ENCODE results near the gene PAPPA2.

Gene PAPPA2

DNA sequence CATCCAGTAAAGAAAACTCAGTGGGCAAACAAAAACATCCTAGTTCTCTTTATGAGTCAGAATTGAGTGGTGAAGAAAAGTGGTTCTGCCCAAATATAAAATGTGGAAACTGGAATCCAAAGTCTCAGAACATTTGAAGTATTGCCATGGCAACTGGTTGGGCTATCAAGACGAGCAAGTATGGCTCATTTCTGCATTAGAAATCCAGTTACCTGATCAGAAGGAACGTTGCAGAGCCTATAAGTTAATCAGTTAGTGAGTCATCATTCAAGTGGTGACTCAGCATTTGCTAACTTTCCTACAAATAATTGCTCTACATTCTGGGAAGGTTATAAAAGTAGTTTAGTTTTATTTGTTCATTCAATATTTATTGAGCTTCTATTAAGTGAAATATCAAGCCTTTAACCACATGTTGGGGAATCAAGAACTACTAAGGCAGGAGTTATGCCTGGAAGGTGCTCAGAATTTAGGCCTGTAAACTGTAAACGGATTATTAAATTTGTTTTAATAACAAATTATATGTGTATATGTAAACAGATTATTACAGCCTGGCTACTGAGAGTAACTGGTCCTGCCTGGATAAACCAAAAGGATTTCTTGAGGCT is 104.3 kb downstream of the PAPPA2 start:
- no peak overlapping the region for H2BK120ac ChIP-seq (ENCODE audit: insufficient read depth, low read length, poor library complexity)
- H4K12ac ChIP-seq (ENCODE audit: low read depth, low read length) = no peak overlapping the region
- no peak overlapping the region for H3K4me2 ChIP-seq (ENCODE audit: low read length)
- no peak overlapping the region for H3K14ac ChIP-seq (ENCODE audit: low read length)
- peak in 1 of 2 donors; percentile 66 for DNase-seq
- H3K9me3 ChIP-seq (ENCODE audit: insufficient read depth, low read depth, low read length) = peaks cover 2% of the 10 kb centered on the region
- no peaks in the 10 kb centered on the region for H3K27me3 ChIP-seq (ENCODE audit: insufficient read depth, low read length)
- H3K36me3 ChIP-seq (ENCODE audit: control insufficient read depth in 1 of 2, insufficient read depth in 2 of 2, low read length in 2 of 2) = peaks cover 0 to 3% of the 10 kb centered on the region in 2 experiments
- no peak overlapping the region for H3K9ac ChIP-seq (ENCODE audit: low read length)
- H2BK5ac ChIP-seq (ENCODE audit: low read depth, low read length, poor library complexity) = no peak overlapping the region
- H2BK12ac ChIP-seq (ENCODE audit: low read length) = no peak overlapping the region
- H4K91ac ChIP-seq (ENCODE audit: low read depth, low read length) = no peak overlapping the region
- H3K23ac ChIP-seq (ENCODE audit: low read length) = no peak overlapping the region
- H3K4me1 ChIP-seq (ENCODE audit: control insufficient read depth in 1 of 2, insufficient read depth in 2 of 2, low read length in 2 of 2) = peaks cover 14 to 15% of the 10 kb centered on the region in 2 experiments
- no peak overlapping the region for H3K18ac ChIP-seq (ENCODE audit: low read length)
- H3K4ac ChIP-seq (ENCODE audit: low read depth, low read length) = no peak overlapping the region
- WGBS (ENCODE audit: extremely low coverage, insufficient coverage, insufficient read length) = no CpG with 5 or more reads among the region's 3 CpGs
- no peak overlapping the region for H2AFZ ChIP-seq (ENCODE audit: insufficient read depth, low read length, poor library complexity)
- peaks cover 2% of the 10 kb centered on the region for H3K79me2 ChIP-seq (ENCODE audit: control insufficient read depth, insufficient read depth, low read length, poor library complexity)
- no peak overlapping the region for H3K27ac ChIP-seq (ENCODE audit: low read depth, low read length)
- H4K8ac ChIP-seq (ENCODE audit: low read depth, low read length) = no peak overlapping the region
- H3K79me1 ChIP-seq (ENCODE audit: low read length) = peaks cover 7% of the 10 kb centered on the region
- no peak overlapping the region for H3K4me3 ChIP-seq (ENCODE audit: low read depth, low read length)
- no peak overlapping the region for H2AK5ac ChIP-seq (ENCODE audit: low read length)

DNA sequence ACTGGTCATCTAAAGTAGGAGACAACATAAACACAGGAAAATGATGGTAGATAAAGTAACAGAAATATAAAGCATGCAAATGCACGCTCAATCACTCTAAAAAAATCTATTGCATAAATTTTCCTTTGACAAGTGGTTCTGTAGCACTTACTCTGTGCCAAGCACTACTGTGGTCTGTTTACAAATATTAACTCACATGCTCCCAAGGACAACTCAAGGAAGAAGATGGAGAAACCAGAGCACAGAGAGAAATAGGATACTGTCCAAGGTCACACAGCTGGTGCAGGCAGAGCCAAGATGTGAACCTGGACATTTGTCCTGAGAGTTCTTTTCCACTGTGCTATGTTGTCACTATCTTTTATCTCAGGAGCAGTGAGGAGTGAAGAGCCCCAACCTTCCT is 105.2 kb downstream of the PAPPA2 start:
- Histone ChIP-seq H4K8ac (ENCODE audit: low read depth, low read length) (no peak overlapping the region), H3K9ac (ENCODE audit: low read length) (no peak overlapping the region), H4K91ac (ENCODE audit: low read depth, low read length) (no peak overlapping the region), H4K12ac (ENCODE audit: low read depth, low read length) (no peak overlapping the region), H3K4me1 (ENCODE audit: control insufficient read depth in 1 of 2, insufficient read depth in 2 of 2, low read length in 2 of 2) (peaks cover 14 to 15% of the 10 kb centered on the region in 2 experiments), H3K4ac (ENCODE audit: low read depth, low read length) (no peak overlapping the region), H3K4me2 (ENCODE audit: low read length) (no peak overlapping the region), H3K18ac (ENCODE audit: low read length) (no peak overlapping the region), H3K36me3 (ENCODE audit: control insufficient read depth in 1 of 2, insufficient read depth in 2 of 2, low read length in 2 of 2) (peaks cover 0 to 3% of the 10 kb centered on the region in 2 experiments), H2BK120ac (ENCODE audit: insufficient read depth, low read length, poor library complexity) (no peak overlapping the region), H3K4me3 (ENCODE audit: low read depth, low read length) (no peak overlapping the region), H2BK12ac (ENCODE audit: low read length) (no peak overlapping the region), H2AFZ (ENCODE audit: insufficient read depth, low read length, poor library complexity) (no peak overlapping the region), H3K27me3 (ENCODE audit: insufficient read depth, low read length) (no peaks in the 10 kb centered on the region), H2BK5ac (ENCODE audit: low read depth, low read length, poor library complexity) (no peak overlapping the region), H3K27ac (ENCODE audit: low read depth, low read length) (no peak overlapping the region), H2AK5ac (ENCODE audit: low read length) (no peak overlapping the region), H3K79me1 (ENCODE audit: low read length) (peaks cover 7% of the 10 kb centered on the region), H3K9me3 (ENCODE audit: insufficient read depth, low read depth, low read length) (no peaks in the 10 kb centered on the region), H3K23ac (ENCODE audit: low read length) (no peak overlapping the region), H3K14ac (ENCODE audit: low read length) (no peak overlapping the region), H3K79me2 (ENCODE audit: control insufficient read depth, insufficient read depth, low read length, poor library complexity) (peaks cover 2% of the 10 kb centered on the region)
- no CpG with 5 or more reads among the region's 1 CpG for WGBS (ENCODE audit: extremely low coverage, insufficient coverage, insufficient read length)
- DNase-seq = no peak

- Histone ChIP-seq H3K23ac (ENCODE audit: low read length) (no peak overlapping the region), H3K4me2 (ENCODE audit: low read length) (no peak overlapping the region), H3K9ac (ENCODE audit: low read length) (no peak overlapping the region), H3K79me1 (ENCODE audit: low read length) (peaks cover 12% of the 10 kb centered on the region), H3K18ac (ENCODE audit: low read length) (no peak overlapping the region), H2AK5ac (ENCODE audit: low read length) (no peak overlapping the region), H2BK120ac (ENCODE audit: insufficient read depth, low read length, poor library complexity) (peak overlapping the region; percentile 31), H3K27ac (ENCODE audit: low read depth, low read length) (no peak overlapping the region), H4K12ac (ENCODE audit: low read depth, low read length) (no peak overlapping the region), H3K9me3 (ENCODE audit: insufficient read depth, low read depth, low read length) (no peaks in the 10 kb centered on the region), H4K91ac (ENCODE audit: low read depth, low read length) (peak overlapping the region; percentile 59), H2BK5ac (ENCODE audit: low read depth, low read length, poor library complexity) (peak overlapping the region; percentile 33), H3K36me3 (ENCODE audit: control insufficient read depth in 1 of 2, insufficient read depth in 2 of 2, low read length in 2 of 2) (no peaks in the 10 kb centered on the region), H3K4me1 (ENCODE audit: control insufficient read depth in 1 of 2, insufficient read depth in 2 of 2, low read length in 2 of 2) (peaks cover 10 to 19% of the 10 kb centered on the region in 2 experiments), H2AFZ (ENCODE audit: insufficient read depth, low read length, poor library complexity) (no peak overlapping the region), H3K79me2 (ENCODE audit: control insufficient read depth, insufficient read depth, low read length, poor library complexity) (peaks cover 3% of the 10 kb centered on the region), H3K4me3 (ENCODE audit: low read depth, low read length) (no peak overlapping the region), H3K27me3 (ENCODE audit: insufficient read depth, low read length) (no peaks in the 10 kb centered on the region), H3K4ac (ENCODE audit: low read depth, low read length) (peak overlapping the region; percentile 12), H3K14ac (ENCODE audit: low read length) (no peak overlapping the region), H4K8ac (ENCODE audit: low read depth, low read length) (peak overlapping the region; percentile 26), H2BK12ac (ENCODE audit: low read length) (no peak overlapping the region)
- DNase-seq = peak; percentile 58 to 90
- WGBS (ENCODE audit: extremely low coverage, insufficient coverage, insufficient read length) = no CpG with 5 or more reads among the region's 2 CpGs
Measured at GRCh38 chr1:176574756-176575155, 111.8 kb downstream of the PAPPA2 start.

- H3K18ac ChIP-seq (ENCODE audit: low read length) = no peak overlapping the region
- H4K8ac ChIP-seq (ENCODE audit: low read depth, low read length) = no peak overlapping the region
- H3K36me3 ChIP-seq (ENCODE audit: control insufficient read depth in 1 of 2, insufficient read depth in 2 of 2, low read length in 2 of 2) = no peaks in the 10 kb centered on the region
- H2BK120ac ChIP-seq (ENCODE audit: insufficient read depth, low read length, poor library complexity) = no peak overlapping the region
- no peak overlapping the region for H3K23ac ChIP-seq (ENCODE audit: low read length)
- no peak overlapping the region for H2AK5ac ChIP-seq (ENCODE audit: low read length)
- H4K91ac ChIP-seq (ENCODE audit: low read depth, low read length) = no peak overlapping the region
- H3K14ac ChIP-seq (ENCODE audit: low read length) = no peak overlapping the region
- no peak overlapping the region for H2AFZ ChIP-seq (ENCODE audit: insufficient read depth, low read length, poor library complexity)
- peaks cover 3% of the 10 kb centered on the region for H3K79me2 ChIP-seq (ENCODE audit: control insufficient read depth, insufficient read depth, low read length, poor library complexity)
- no peak overlapping the region for H3K9ac ChIP-seq (ENCODE audit: low read length)
- H3K4ac ChIP-seq (ENCODE audit: low read depth, low read length) = no peak overlapping the region
- H3K4me2 ChIP-seq (ENCODE audit: low read length) = no peak overlapping the region
- no peak overlapping the region for H2BK12ac ChIP-seq (ENCODE audit: low read length)
- no peak overlapping the region for H3K4me3 ChIP-seq (ENCODE audit: low read depth, low read length)
- H3K27me3 ChIP-seq (ENCODE audit: insufficient read depth, low read length) = no peaks in the 10 kb centered on the region
- no CpG with 5 or more reads among the region's 1 CpG for WGBS (ENCODE audit: extremely low coverage, insufficient coverage, insufficient read length)
- H4K12ac ChIP-seq (ENCODE audit: low read depth, low read length) = no peak overlapping the region
- H3K9me3 ChIP-seq (ENCODE audit: insufficient read depth, low read depth, low read length) = no peaks in the 10 kb centered on the region
- peak overlapping the region; percentile 84 for H3K27ac ChIP-seq (ENCODE audit: low read depth, low read length)
- peaks cover 10 to 19% of the 10 kb centered on the region in 2 experiments for H3K4me1 ChIP-seq (ENCODE audit: control insufficient read depth in 1 of 2, insufficient read depth in 2 of 2, low read length in 2 of 2)
- peaks cover 12% of the 10 kb centered on the region for H3K79me1 ChIP-seq (ENCODE audit: low read length)
- H2BK5ac ChIP-seq (ENCODE audit: low read depth, low read length, poor library complexity) = no peak overlapping the region
- DNase-seq = no peak
Measured at GRCh38 chr1:176575991-176576390, 113.0 kb downstream of the PAPPA2 start.

Measured in trophoblast cell (in vitro differentiated cells and primary cell).